Umbilical cord (tissue), 2 donors: ENCODE data around the gene RBM20. TPM values are rescaled to one million over a fixed set of nuclear protein-coding genes. Genes with fewer than 3 reads are reported as not detected.

ENCODE experiments used
- DNase-seq: peaks from one replicate; pipeline ENCODE4 v3.0.0-alpha.2; 2015; ENCODE audit warnings: low spot score
- total RNA-seq: library from RNA; depleted of rRNA; stranded (reverse); fragments of >200 nt; gene quantifications from one replicate; pipeline ENCODE4 v1.2.3, GENCODE V29; 2014; ENCODE audit warnings: low replicate concordance; ENCODE audit not compliant: insufficient read depth

RBM20 gene
- total RNA-seq, 1 donor from 2014 or later: 2.2 TPM

- no peak for DNase-seq
Measured at GRCh38 chr10:110808615-110809014, 164.5 kb downstream of the RBM20 start.

GRCh38 chr10:110810625-110811024 is 166.5 kb downstream of the RBM20 start:
- DNase-seq: no peak

DNA sequence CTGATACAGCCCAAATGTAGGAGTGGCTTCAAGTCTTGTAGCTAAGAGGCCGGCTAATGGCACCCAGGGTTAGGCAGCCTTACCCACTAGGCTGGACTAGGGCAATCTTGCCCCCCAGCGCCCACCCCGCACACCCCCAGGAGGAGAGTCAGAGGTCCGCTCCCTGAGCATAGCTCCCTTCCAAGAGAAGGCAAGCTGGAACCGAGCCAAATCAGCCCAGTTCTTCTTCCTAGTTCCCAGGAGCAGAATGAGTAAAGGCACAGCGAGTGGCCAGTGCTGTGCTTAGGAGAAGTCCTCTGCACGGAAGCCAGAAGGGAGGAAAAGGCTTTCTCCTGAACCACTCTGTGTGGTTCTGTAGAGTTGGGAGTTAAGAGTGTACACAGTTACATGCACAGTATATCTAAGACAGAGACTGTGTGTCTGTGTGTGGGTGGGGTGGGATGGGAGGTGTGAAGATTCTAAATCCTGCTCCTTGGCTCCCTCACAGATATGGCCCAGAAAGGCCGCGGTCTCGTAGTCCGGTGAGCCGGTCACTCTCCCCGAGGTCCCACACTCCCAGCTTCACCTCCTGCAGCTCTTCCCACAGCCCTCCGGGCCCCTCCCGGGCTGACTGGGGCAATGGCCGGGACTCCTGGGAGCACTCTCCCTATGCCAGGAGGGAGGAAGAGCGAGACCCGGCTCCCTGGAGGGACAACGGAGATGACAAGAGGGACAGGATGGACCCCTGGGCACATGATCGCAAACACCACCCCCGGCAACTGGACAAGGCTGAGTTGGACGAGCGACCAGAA is 167.8 kb downstream of the RBM20 start:
- no peak for DNase-seq

DNA sequence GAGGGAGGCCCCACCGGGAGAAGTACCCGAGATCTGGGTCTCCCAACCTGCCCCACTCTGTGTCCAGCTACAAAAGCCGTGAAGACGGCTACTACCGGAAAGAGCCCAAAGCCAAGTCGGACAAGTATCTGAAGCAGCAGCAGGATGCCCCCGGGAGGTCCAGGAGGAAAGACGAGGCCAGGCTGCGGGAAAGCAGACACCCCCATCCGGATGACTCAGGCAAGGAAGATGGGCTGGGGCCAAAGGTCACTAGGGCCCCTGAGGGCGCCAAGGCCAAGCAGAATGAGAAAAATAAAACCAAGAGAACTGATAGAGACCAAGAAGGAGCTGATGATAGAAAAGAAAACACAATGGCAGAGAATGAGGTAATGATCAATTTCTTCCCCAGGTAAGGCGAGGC is 168.4 kb downstream of the RBM20 start:
- DNase-seq: no peak

DNA sequence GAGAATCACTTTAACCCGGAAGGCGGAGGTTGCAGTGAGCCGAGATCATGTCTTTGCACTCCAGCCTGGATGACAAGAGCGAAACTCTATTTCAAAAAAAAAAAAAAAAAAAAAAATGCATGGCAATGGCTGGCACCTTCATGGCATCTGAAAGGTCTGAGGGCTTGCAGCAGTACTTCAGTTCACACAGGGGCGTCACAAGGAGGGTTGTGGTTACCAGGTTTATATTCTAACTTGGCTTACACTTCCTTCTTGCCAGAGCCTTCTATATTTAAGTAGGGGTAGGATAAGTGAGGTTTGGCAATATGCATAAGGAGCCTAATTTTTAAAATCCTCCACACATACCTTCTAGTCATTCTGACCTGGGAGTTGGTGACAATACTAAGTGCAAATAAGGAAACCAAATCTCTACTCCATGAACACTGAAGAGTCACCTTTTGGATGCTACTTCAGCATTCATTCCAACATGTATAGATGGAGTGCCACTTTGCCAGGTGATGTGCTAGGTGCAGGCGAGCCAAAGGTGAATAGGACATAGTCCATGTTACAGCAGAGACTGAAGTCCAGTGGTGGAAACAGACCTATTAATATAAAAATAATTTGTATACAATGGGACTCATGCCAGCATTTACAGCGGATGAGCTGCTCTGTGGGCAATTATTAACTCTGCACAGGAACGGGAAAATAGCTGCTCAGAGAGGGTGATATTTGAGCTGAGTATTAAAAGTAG is 169.8 kb downstream of the RBM20 start:
- no peak for DNase-seq

DNA sequence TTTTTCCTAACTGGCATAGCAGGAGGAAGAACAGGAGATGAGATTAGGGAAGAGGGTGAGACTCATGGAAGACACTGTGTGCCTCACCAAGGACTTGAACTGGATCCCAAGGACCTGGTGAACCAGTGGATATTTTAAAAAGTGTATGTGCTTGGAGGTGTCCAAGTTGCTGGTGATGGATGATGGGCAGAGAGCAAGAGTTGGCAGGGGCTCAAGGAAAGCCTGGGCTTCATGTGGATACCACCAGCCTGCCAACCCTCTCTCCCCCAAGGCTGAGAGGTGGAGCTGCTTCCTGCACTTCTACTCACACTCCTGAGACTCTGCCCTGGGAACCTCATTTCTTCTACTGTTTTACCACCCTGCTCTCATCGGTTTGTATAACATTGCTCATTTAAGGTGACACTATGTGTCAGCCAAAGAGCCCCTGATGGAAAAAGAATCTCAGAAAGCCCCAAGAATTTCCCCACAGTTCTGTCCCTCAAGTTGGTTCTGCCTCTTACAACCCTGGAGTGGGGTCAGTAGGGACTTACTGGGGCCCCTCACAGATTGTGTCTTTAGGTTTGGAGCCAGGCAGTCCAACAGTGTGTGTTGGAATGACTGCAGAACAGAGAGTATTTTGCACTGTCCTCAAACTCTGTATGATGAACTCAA is 171.3 kb downstream of the RBM20 start:
- no peak for DNase-seq

- no peak for DNase-seq
Measured at GRCh38 chr10:110817614-110818013, 173.5 kb downstream of the RBM20 start.

DNA sequence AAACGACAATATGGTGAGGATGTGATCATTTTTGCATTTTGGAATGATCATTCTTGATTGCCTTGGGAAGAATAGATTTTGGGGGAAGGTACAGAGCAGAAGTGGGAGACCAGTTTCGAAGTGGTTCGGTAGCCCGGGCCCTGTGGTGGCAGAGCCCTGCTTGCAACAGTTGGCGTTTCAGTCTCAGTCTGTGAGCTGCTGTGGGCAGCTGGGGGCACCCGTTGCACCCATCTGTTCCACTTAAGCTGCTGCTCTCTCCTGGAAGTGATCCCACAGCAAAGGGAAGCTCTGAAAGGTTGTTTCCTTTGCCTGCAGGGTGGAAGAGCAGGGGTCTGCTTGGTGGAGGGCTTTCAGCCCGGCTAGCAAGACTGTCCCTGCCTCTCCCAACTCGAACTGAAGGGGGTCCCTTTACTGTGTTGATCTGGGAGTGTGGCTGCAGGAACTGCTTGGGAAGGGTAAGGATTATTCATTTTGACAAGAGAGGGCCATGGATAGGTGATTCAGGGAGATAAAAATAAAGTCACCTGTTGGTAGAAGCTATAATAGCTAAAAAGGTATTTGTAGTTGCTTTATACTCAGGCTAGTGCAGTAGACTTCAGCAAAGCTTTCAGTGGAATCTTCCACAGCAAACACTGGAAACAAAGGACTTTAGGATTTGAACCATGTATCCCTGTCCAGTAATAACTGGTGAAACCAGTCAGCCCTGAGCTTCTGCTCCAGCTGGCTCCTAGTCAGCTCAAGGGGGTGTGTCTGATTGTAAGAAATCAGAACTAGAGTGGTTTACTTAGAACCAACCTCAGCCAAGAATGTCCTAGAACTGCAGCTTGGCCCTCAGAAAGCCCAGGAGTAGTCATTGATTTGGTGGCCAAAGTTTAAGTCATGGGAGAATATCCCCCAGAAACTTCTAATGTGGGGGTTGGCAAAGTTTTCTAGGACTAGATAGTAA is 174.4 kb downstream of the RBM20 start:
- DNase-seq: no peak

- peak; percentile 95 for DNase-seq
Measured at GRCh38 chr10:110820321-110820814, 176.2 kb downstream of the RBM20 start.

GRCh38 chr10:110821508-110821907 is 177.4 kb downstream of the RBM20 start:
- peak; percentile 75 for DNase-seq

DNA sequence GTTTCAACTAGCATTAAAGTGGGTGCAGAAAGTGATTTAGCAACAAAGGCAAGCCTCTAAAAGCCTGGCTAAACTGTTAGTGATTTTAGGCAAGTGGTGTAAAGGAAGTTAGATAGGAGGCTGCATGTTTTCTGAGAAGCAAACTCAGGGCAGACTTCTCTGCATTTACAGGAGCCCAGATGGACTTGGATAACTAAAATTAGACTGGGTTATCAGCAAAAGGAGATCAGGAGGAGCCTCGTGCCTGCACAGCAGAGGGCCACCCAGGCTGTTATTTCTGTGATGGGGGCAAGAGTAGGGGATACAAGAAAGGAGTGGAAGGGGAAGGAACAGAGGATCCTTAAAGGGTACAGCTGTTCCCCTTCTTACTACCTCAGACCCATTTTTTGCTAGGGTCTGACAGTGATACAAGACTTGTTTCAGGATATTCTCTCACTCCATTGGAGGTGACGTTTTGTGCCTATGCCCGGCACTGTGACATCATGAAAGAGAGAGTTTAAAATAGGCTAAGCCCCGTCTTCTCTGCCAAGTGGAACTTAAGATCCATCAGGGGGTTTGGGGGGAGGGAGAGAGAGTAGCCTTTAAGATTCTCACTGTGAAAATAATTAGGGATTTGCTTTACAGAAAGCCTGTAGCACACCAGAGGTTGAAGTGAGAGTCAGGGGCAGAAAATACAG is 178.0 kb downstream of the RBM20 start:
- DNase-seq: peak; percentile 78

DNA sequence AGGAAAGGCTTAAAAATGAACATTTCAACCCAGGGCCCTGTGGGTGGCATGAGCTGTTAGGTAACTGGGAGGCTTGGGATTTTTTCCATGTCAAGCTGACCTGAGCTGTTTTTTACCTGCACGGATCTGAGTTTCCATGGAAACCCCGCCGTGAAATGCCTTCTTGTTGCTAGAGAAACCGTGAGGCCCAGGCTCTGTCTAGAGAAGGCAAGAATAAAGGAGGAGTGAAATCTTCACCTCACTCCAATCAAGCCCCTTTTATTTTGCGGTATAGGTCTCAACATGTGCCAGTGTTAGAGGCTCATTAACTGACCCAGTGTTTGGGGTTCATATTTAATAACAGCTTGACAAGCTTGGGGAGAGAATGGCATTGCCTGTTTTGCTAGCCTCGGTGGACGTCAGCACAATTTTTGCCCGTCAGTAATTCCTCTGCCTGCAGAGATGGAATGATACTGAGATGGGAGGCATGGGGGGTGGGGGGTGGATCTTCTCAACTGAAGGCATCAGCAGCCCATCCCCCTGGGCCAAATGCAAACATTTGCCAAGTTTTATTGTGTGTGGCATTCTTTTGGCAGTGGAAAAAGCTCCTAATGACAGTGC is 178.7 kb downstream of the RBM20 start:
- DNase-seq: peak; percentile 72

GRCh38 chr10:110824152-110824441 is 180.0 kb downstream of the RBM20 start:
- DNase-seq: no peak

GRCh38 chr10:110824660-110825059 is 180.5 kb downstream of the RBM20 start:
- no peak for DNase-seq

GRCh38 chr10:110825508-110825907 is 181.4 kb downstream of the RBM20 start:
- peak; percentile 69 for DNase-seq

DNA sequence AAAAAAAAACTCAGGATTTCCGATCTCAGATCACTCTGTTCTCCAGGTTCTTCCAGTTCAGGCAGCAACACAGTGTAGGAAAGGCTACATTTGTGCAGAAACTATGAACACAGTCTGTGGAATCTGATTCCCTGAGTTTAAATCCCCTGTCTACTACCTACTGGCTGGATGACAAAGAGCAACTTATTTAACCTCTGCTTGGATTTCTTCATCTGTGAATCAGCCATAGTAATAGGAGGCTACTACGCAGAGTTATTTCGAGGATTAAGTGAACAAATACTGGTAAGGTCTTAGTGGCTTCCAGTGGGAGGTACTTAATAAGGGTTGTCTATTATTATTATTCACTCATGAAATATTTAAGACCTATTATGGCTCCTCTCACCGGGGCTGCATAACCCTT is 183.3 kb downstream of the RBM20 start:
- DNase-seq: peak; percentile 82

GRCh38 chr10:110827875-110828274 is 183.7 kb downstream of the RBM20 start:
- DNase-seq: peak; percentile 36

DNA sequence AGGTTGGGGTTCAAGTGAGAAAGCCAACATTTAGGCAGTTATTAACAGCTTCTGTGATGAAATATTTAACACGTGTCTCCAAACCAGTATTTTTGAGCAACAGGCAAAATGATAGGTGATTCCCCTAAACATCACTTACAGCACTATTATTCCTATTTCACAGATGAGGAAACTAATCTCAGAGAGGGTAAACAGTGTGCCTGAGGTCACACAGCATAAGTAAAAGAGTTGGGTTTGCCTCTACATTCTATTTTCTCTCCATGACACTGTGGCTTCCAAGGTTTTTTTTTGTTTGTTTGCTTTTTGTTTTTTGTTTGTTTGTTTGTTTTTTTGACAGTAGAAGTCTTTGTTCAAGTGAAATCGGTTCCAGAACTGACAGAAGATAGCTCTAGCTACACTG is 184.4 kb downstream of the RBM20 start:
- DNase-seq: no peak

DNA sequence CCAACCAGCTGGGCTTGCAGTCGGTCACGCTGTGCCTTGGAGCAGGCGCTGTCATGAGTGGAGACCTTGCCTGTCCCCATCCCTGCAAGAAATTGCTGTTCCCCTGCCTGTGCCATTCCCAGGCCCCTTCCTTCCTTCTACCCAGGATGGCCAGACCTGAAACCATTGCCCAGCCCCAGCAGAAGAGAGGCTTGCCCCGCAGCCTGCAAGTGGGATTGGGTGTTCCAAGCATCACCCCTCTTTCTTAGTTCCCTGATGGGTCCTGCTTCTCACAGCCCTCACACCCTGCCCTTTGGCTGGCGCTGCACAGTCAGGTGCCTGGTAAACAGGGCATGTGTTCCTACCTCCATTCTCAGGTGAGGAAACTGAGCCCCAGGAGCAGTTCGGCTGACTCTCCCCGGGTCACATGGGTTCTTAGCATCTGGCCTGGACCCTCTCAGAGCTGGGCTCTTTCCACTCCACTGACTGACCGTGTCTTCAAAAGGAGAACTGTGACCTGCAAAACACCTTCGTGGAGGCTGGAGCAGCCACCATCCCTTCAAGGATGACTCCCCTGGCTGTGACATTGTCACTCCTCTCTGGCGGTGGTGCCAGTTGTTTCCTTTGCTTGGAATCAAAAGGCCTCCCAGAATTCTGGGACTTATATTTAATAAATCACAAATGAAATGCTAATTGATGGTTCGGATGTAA is 185.7 kb downstream of the RBM20 start:
- DNase-seq: no peak
